ENCODE measurements around the gene NCKAP5.

- TF ChIP-seq EZH2 (IDR thresholded peaks at IDR 0.05; ENCODE audit: borderline replicate concordance, low read depth, low read length, severe bottlenecking) (no peak), CTCF (IDR thresholded peaks at IDR 0.05; ENCODE audit: borderline replicate concordance, extremely low read depth, low read length, poor library complexity, severe bottlenecking) (no peak)
These were observed 870.6 kb downstream of the NCKAP5 start for GRCh38 chr2:132697556-132698205.

Measured in DND-41 (cell line).